HCT116 (cell line): ENCODE results near the gene SLC17A1. TPM values are rescaled to one million over a fixed set of nuclear protein-coding genes. Genes with fewer than 3 reads are reported as not detected.

Experiments
- ATAC-seq: fragments of 200-7000 bp; cut with Tn5 transposase; 2 replicates; pipeline ENCODE4 v1.9.1; 2020; ENCODE audit warnings: mild to moderate bottlenecking, moderate library complexity
- BruUV-seq: library from RNA; stranded (reverse); fragments of 400-500 nt; replicated peaks from 2 replicates; lab custom pipeline; 2021; lab: Mats Ljungman, UMichigan
- CTCF ChIA-PET: fragments of 300-600 bp; sonication (Branson Sonifier 250); formaldehyde crosslinking; loops from one replicate; lab custom pipeline; 2021; ENCODE audit warnings: antibody characterized with exemption; lab: Charles Lee
- POLR2A ChIA-PET: fragments of 300-600, 350-600 bp; sonication (Branson Sonifier 250); formaldehyde crosslinking; loops from one replicate; lab custom pipeline; 2021; ENCODE audit warnings: antibody characterized with exemption; lab: Charles Lee
- RAD21 ChIA-PET, 2 experiments: fragments of 300-600 bp; sonication (Branson Sonifier 250); formaldehyde crosslinking; loops; one replicate each; lab custom pipeline; 2023; ENCODE audit warnings: low total read pairs in 2 of 2; ENCODE audit not compliant: uncharacterized antibody in 2 of 2, unreplicated experiment in 2 of 2, low non-redundant PET in 1 of 2; lab: Charles Lee
- DNase-seq: peaks from one replicate; pipeline ENCODE4 v3.0.0-alpha.2; 2010; ENCODE audit warnings: low read depth, low spot score
- H2AFZ ChIP-seq: fragments of 200-600 bp; shearing (Covaris generic), sonication (generic); 2 replicates; pipeline ENCODE4 v1.6.1; 2017; ENCODE audit warnings: low read depth, mixed run types, mixed read lengths, antibody characterized with exemption, low read length; ENCODE audit not compliant: poor library complexity, severe bottlenecking
- H3K27ac ChIP-seq: 2 replicates; pipeline ENCODE4 v1.5.1; 2012; ENCODE audit warnings: low read depth, low read length
- H3K27me3 ChIP-seq: fragments of 200-600 bp; sonication (generic); 2 replicates; pipeline ENCODE4 v1.6.1; 2016; ENCODE audit warnings: mixed run types, low read length, mixed read lengths; ENCODE audit not compliant: insufficient read depth
- H3K36me3 ChIP-seq, 2 experiments: fragments of 200-500 bp in 1 of 2; fragments of 200-600 bp in 1 of 2; sonication (Bioruptor generic) in 1 of 2; sonication (generic) in 1 of 2; 2 replicates each; pipeline versions ENCODE4 v1.5.1 to v1.6.1; 2014 to 2016; ENCODE audit warnings: low read length in 2 of 2, inconsistent platforms in 1 of 2, mixed read lengths in 1 of 2, mixed run types in 1 of 2; ENCODE audit not compliant: insufficient read depth in 2 of 2, control insufficient read depth in 1 of 2
- H3K4me1 ChIP-seq, 2 experiments: fragments of 200-600 bp in 1 of 2; sonication (generic) in 1 of 2; 2 replicates each; pipeline versions ENCODE4 v1.5.1 to v1.6.1; 2012 to 2017; ENCODE audit warnings: low read length in 2 of 2, inconsistent platforms in 1 of 2, mild to moderate bottlenecking in 1 of 2, mixed read lengths in 1 of 2, mixed run types in 1 of 2, moderate library complexity in 1 of 2; ENCODE audit not compliant: insufficient read depth in 2 of 2, control insufficient read depth in 1 of 2
- H3K4me2 ChIP-seq: fragments of 200-600 bp; sonication (generic); 2 replicates; pipeline ENCODE4 v1.6.1; 2017; ENCODE audit warnings: mixed run types, low read length, mixed read lengths
- H3K4me3 ChIP-seq, 2 experiments: fragments of 200-600 bp in 1 of 2; sonication (generic) in 1 of 2; replicated peaks in 1 of 2; 2 replicates each; pipeline ENCODE4 v1.5.1; 2011 to 2016; ENCODE audit warnings: low read length in 2 of 2, control low read depth in 1 of 2, low read depth in 1 of 2, mild to moderate bottlenecking in 1 of 2, mixed read lengths in 1 of 2, mixed run types in 1 of 2
- H3K79me2 ChIP-seq: fragments of 200-600 bp; sonication (generic); 2 replicates; pipeline ENCODE4 v1.6.1; 2017; ENCODE audit warnings: mild to moderate bottlenecking, mixed run types, low read length, moderate library complexity, mixed read lengths; ENCODE audit not compliant: insufficient read depth
- H3K9ac ChIP-seq: fragments of 200-600 bp; sonication (generic); 2 replicates; pipeline ENCODE4 v1.6.1; 2016; ENCODE audit warnings: low read length, mixed read lengths
- H3K9me2 ChIP-seq: fragments of 200-600 bp; sonication (generic), shearing (Covaris generic); 2 replicates; pipeline ENCODE4 v1.6.1; 2017; ENCODE audit warnings: mixed run types, mild to moderate bottlenecking, moderate library complexity; ENCODE audit not compliant: insufficient read depth
- H3K9me3 ChIP-seq, 2 experiments: fragments of 200-500 bp in 1 of 2; fragments of 200-600 bp in 1 of 2; sonication (Bioruptor generic) in 1 of 2; sonication (generic) in 1 of 2; 2 replicates each; pipeline ENCODE4 v1.6.1; 2014 to 2017; ENCODE audit warnings: low read length in 2 of 2, mixed read lengths in 2 of 2, inconsistent platforms in 1 of 2, low read depth in 1 of 2, mild to moderate bottlenecking in 1 of 2, mixed run types in 1 of 2, moderate library complexity in 1 of 2; ENCODE audit not compliant: control insufficient read depth in 1 of 2, insufficient read depth in 1 of 2
- H4K20me1 ChIP-seq: fragments of 200-600 bp; sonication (generic), shearing (Covaris generic); 2 replicates; pipeline ENCODE4 v1.6.1; 2017; ENCODE audit warnings: mixed run types, mild to moderate bottlenecking, moderate library complexity; ENCODE audit not compliant: insufficient read depth
- CBX3 ChIP-seq: IDR thresholded peaks from 2 replicates; pipeline ENCODE4 v1.6.1; 2012; ENCODE audit warnings: low read depth
- CEBPB ChIP-seq: IDR thresholded peaks from 2 replicates; pipeline ENCODE4 v1.6.1; 2012; ENCODE audit warnings: low read depth
- ELF1 ChIP-seq: IDR thresholded peaks from 2 replicates; pipeline ENCODE4 v1.6.1; 2012; ENCODE audit warnings: low read depth, borderline replicate concordance
- EZH2 ChIP-seq: fragments of 200-600 bp; sonication (generic); IDR thresholded peaks from 2 replicates; pipeline ENCODE4 v1.6.1; 2017; ENCODE audit warnings: antibody characterized with exemption, mixed run types
- EZH2phosphoT487 ChIP-seq: fragments of 200-600 bp; IDR thresholded peaks from 2 replicates; pipeline ENCODE4 v1.6.1; 2018; ENCODE audit warnings: antibody characterized with exemption, borderline replicate concordance
- FOSL1 ChIP-seq: IDR thresholded peaks from 2 replicates; pipeline ENCODE4 v1.6.1; 2012; ENCODE audit warnings: low read depth
- JUND ChIP-seq: IDR thresholded peaks from 2 replicates; pipeline ENCODE4 v1.6.1; 2012
- POLR2A ChIP-seq: IDR thresholded peaks from 2 replicates; pipeline ENCODE4 v1.7.0; 2011; ENCODE audit warnings: borderline replicate concordance; ENCODE audit not compliant: insufficient read depth, insufficient read length; ENCODE audit errors: extremely low read depth
- SP1 ChIP-seq: IDR thresholded peaks from 2 replicates; pipeline ENCODE4 v1.6.1; 2012; ENCODE audit warnings: low read depth
- SRF ChIP-seq: IDR thresholded peaks from 2 replicates; pipeline ENCODE4 v1.6.1; 2012; ENCODE audit warnings: low read depth
- TCF7L2 ChIP-seq: IDR thresholded peaks from 2 replicates; pipeline ENCODE4 v1.7.0; 2011; ENCODE audit warnings: borderline replicate concordance, inconsistent platforms; ENCODE audit not compliant: insufficient read depth, insufficient read length; ENCODE audit errors: extremely low read depth
- YY1 ChIP-seq: IDR thresholded peaks from 2 replicates; pipeline ENCODE4 v1.6.1; 2011; ENCODE audit warnings: low read length, low read depth, moderate library complexity, mild to moderate bottlenecking; ENCODE audit not compliant: insufficient replicate concordance; ENCODE audit errors: extremely low read depth
- ZFX ChIP-seq: fragments of 450-650 bp; IDR thresholded peaks from 2 replicates; pipeline ENCODE4 v1.6.1; 2017
- ZNF274 ChIP-seq: fragments of 200-500 bp; sonication (Bioruptor generic); IDR thresholded peaks from 2 replicates; pipeline ENCODE4 v1.6.1; 2014; ENCODE audit warnings: mild to moderate bottlenecking, low read depth, low read length, inconsistent platforms
- intact Hi-C: fragments of 100-400 bp; cut with micrococcal nuclease; formaldehyde crosslinking; loops from 2 replicates; pipeline ENCODE4 v1.10.0; 2022
- total RNA-seq: library from RNA; stranded (reverse); gene quantifications from one replicate; pipeline ENCODE4 v1.2.1, GENCODE V29; 2021; ENCODE audit not compliant: unreplicated experiment
- TF ChIP-seq, protein P1 (sequence below): IDR thresholded peaks from 2 replicates; pipeline ENCODE4 v1.6.1; 2011; ENCODE audit warnings: mild to moderate bottlenecking, low read length, moderate library complexity; ENCODE audit not compliant: insufficient replicate concordance; ENCODE audit errors: extremely low read depth
- TF ChIP-seq, protein P2 (sequence below), 3 experiments: fragments of 200-600 bp in 1 of 3; sonication (generic) in 1 of 3; IDR thresholded peaks in 2 of 3; conservative IDR thresholded peaks in 1 of 3; 2 replicates each; pipeline ENCODE4 v1.5.1; 2012 to 2017; ENCODE audit warnings: low read depth in 2 of 3, low read length in 2 of 3, antibody characterized with exemption in 1 of 3, borderline replicate concordance in 1 of 3, control low read depth in 1 of 3, mild to moderate bottlenecking in 1 of 3, mixed read lengths in 1 of 3, mixed run types in 1 of 3, moderate library complexity in 1 of 3; ENCODE audit not compliant: insufficient read depth in 1 of 3

The SLC17A1 gene
- total RNA-seq, 1 experiment from 2014 or later, result not detected

DNA sequence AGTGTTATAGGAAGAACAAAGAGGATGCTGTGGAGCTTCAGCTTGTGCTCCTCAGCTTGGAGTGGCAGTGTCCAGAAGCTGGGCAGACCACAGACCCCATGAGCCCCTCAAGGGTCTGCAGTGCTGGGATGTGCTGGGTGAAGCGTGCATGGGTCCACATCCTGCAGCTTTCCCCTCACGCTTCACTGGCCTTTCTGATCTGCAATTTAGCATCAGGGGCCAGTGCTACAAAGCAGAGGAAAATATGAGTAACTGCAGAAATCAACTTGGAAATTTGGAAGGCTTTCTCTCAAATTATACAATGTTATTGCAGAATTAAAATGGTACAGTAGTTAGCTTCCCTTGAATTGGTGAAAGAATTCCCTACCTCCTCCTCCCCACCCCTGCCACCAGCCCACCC, 67.2 kb downstream of the SLC17A1 start:
- POLR2A ChIA-PET, result no interaction called here
- H2AFZ ChIP-seq, result no peak overlapping the region
- no peaks in the 10 kb centered on the region for H4K20me1 ChIP-seq
- BruUV-seq, result no TSS peak
- intact Hi-C loops, result no loop called here
- H3K27ac ChIP-seq, result no peak overlapping the region
- RAD21 ChIA-PET, result no interaction called here
- CTCF ChIA-PET, result no interaction called here
- no peaks in the 10 kb centered on the region for H3K36me3 ChIP-seq
- no peak overlapping the region for H3K9ac ChIP-seq
- no peak for DNase-seq
- H3K4me2 ChIP-seq, result no peak overlapping the region
- H3K79me2 ChIP-seq, result no peaks in the 10 kb centered on the region
- TF ChIP-seq ZNF274 (no peak), CEBPB (no peak), TCF7L2 (no peak), POLR2A (no peak), EZH2phosphoT487 (no peak), CBX3 (no peak), ZFX (no peak), FOSL1 (no peak), SRF (no peak), JUND (no peak), EZH2 (no peak), ELF1 (no peak), SP1 (no peak), YY1 (no peak)
- TF ChIP-seq, protein P1, sequence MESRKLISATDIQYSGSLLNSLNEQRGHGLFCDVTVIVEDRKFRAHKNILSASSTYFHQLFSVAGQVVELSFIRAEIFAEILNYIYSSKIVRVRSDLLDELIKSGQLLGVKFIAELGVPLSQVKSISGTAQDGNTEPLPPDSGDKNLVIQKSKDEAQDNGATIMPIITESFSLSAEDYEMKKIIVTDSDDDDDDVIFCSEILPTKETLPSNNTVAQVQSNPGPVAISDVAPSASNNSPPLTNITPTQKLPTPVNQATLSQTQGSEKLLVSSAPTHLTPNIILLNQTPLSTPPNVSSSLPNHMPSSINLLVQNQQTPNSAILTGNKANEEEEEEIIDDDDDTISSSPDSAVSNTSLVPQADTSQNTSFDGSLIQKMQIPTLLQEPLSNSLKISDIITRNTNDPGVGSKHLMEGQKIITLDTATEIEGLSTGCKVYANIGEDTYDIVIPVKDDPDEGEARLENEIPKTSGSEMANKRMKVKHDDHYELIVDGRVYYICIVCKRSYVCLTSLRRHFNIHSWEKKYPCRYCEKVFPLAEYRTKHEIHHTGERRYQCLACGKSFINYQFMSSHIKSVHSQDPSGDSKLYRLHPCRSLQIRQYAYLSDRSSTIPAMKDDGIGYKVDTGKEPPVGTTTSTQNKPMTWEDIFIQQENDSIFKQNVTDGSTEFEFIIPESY, result no peak
- TF ChIP-seq, protein P2, sequence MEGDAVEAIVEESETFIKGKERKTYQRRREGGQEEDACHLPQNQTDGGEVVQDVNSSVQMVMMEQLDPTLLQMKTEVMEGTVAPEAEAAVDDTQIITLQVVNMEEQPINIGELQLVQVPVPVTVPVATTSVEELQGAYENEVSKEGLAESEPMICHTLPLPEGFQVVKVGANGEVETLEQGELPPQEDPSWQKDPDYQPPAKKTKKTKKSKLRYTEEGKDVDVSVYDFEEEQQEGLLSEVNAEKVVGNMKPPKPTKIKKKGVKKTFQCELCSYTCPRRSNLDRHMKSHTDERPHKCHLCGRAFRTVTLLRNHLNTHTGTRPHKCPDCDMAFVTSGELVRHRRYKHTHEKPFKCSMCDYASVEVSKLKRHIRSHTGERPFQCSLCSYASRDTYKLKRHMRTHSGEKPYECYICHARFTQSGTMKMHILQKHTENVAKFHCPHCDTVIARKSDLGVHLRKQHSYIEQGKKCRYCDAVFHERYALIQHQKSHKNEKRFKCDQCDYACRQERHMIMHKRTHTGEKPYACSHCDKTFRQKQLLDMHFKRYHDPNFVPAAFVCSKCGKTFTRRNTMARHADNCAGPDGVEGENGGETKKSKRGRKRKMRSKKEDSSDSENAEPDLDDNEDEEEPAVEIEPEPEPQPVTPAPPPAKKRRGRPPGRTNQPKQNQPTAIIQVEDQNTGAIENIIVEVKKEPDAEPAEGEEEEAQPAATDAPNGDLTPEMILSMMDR (IDR thresholded peaks at IDR 0.05 in 2 of 3, conservative IDR thresholded peaks at IDR 0.05 in 1 of 3; ENCODE audit: borderline replicate concordance in 1 of 3, insufficient read depth in 1 of 3, low read depth in 2 of 3, low read length in 2 of 3), result no peak
- H3K9me3 ChIP-seq, result no peaks in the 10 kb centered on the region
- no peak overlapping the region for H3K4me3 ChIP-seq
- no peaks in the 10 kb centered on the region for H3K4me1 ChIP-seq
- ATAC-seq, result no peak
- H3K27me3 ChIP-seq, result no peaks in the 10 kb centered on the region
- H3K9me2 ChIP-seq, result no peaks in the 10 kb centered on the region
